Epithelial cell of esophagus (primary cell): Measurements from ENCODE around the gene KHSRP.

Experiments used
- DNase-seq: peaks from one replicate; pipeline ENCODE4 v3.0.0; 2010; ENCODE audit warnings: low read depth
- H3K4me3 ChIP-seq: 2 replicates; pipeline ENCODE4 v1.5.1; 2011; ENCODE audit warnings: mild to moderate bottlenecking, low read length, control low read depth
- CTCF ChIP-seq: IDR thresholded peaks from 2 replicates; pipeline ENCODE4 v1.5.1; 2011; ENCODE audit warnings: low read depth, mild to moderate bottlenecking, low read length, control low read depth, inconsistent platforms; ENCODE audit not compliant: insufficient read depth; ENCODE audit errors: missing control alignments

KHSRP gene

GRCh38 chr19:6465663-6466062, 41.1 kb upstream of the KHSRP start:
- DNase-seq = no peak
- no peak overlapping the region for H3K4me3 ChIP-seq
- TF ChIP-seq CTCF = no peak

GRCh38 chr19:6465006-6465405, 40.4 kb upstream of the KHSRP start:
- H3K4me3 ChIP-seq = peak overlapping the region; percentile 82
- no peak for DNase-seq
- TF ChIP-seq CTCF = no peak

DNA sequence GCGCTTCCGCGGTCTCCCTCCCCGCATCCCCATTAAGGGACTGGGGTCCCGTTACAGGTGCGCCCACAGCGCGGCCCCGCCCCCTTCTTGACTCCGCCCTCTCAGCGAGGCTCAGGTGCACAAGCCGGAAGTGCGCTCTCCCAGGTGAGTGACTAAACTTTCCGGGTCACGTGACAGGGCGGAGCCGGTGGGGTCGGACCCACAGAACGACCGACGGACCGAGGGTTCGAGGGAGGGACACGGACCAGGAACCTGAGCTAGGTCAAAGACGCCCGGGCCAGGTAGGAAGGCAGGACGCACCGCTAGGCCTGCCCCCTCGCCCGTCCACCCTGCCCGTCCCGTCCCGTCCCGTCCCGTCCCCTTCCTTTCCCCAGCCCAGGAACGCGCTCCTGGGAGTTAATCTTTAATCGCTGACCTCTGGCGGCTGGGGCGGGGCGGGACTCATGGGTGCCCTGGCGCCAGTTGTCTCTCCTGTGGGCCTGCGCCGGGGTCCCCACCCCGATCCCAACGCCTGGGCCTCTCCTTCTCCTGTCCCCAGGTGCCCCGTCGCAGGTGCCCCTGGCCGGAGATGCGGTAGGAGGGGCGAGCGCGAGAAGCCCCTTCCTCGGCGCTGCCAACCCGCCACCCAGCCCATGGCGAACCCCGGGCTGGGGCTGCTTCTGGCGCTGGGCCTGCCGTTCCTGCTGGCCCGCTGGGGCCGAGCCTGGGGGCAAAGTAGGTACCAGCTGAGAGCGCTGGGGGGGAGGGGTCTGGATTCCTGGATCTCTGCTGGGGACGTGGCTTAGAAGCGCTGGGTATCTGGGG, 39.7 kb upstream of the KHSRP start, which contains the start of gene CRB3:
CRB3 (plus strand) TSS at position 202 of the 804 bp plus-strand sequence; CDS start at position 633, 431 bp downstream.
- H3K4me3 ChIP-seq = peak within 1 kb of the TSS; percentile 82
- no peak for TF ChIP-seq CTCF
- peak; percentile 86 for DNase-seq

DNA sequence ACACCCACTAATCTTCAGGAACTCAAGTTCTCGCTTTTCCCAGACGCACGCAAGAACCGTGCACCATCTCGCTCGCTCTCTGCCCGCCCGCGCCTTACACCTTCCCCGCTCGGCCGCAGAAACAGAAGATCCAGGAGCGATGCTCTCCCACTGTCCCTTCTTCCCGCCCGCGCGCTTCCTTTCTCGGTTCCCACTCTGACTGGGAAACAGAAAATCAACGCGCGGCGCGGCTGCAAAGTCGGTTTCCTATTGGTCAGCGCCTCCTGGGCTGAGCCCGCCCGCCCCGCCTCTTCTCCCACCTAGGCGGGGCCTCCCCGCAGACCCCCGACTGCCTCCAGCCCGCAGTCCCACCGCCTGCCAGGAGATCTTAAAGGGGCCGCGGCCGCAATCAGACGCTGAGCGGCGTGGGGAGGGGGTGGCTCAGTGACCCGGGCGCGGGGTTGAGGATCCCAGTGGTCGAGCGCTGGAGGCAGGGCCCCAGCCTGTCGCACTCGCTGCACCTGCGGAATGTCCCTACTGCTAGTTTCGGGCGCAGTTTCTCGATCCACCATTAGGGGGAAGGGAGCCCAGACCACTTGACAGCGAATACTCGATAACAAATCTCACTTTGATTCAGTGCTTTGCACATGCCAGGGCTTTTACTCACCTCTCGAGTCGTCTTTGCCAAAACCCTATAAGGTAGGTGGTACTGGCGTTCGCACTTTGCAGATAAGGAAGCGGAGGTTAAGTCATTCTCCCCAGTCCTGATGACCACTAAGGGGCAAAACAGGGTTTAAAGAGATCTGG, 35.7 kb upstream of the KHSRP start:
- TF ChIP-seq CTCF = peak; percentile 66
- peak overlapping the region; percentile 62 for H3K4me3 ChIP-seq
- peak; percentile 99 for DNase-seq

DNA sequence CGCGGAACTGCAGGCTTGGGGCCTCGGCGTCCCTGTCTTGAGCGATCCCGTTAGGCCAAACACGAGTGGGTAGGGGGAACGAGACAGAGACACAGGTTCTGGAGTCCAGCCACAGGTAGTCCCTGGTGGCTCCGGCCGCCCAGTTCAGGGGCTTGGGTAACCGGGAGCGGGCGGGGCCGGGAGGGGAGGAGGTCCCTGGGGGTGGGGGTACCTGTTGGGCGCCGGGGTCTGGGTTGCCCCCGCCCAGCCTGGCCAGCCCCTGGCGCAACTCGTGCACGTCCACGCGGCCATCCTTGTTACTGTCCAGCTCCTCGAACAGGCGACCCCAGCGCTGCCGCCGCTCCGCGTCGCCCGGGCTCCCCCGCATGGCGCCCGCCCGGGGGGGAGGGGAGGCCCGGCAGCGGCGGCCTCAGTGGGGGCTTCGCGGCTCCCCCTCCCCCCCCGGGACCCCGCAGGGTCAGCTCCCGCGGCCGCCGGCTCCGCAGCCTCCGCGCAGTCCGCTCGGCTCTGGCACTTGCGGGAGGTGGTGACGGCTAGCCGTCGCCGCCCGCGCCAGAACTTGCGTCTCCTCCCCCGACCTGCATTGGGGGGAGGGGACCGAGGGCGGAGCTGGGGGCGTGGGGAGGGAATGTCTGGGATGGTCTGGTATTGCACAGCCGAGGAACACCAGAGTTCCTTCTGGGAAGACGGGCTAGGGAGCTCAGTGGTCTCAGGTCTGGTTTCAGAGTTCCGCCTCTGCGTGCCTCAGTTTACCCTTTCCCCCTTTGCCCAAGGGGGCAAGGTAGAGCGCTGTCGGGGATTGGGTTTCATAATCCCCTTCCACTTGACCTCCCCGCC, 34.9 kb upstream of the KHSRP start, which contains the start of gene SLC25A23:
SLC25A23 (minus strand) TSS at position 531 of the 837 bp plus-strand sequence; CDS start at position 367, 164 bp downstream.
- DNase-seq = peak; percentile 83
- TF ChIP-seq CTCF = no peak
- H3K4me3 ChIP-seq = peak within 1 kb of the TSS; percentile 62

DNA sequence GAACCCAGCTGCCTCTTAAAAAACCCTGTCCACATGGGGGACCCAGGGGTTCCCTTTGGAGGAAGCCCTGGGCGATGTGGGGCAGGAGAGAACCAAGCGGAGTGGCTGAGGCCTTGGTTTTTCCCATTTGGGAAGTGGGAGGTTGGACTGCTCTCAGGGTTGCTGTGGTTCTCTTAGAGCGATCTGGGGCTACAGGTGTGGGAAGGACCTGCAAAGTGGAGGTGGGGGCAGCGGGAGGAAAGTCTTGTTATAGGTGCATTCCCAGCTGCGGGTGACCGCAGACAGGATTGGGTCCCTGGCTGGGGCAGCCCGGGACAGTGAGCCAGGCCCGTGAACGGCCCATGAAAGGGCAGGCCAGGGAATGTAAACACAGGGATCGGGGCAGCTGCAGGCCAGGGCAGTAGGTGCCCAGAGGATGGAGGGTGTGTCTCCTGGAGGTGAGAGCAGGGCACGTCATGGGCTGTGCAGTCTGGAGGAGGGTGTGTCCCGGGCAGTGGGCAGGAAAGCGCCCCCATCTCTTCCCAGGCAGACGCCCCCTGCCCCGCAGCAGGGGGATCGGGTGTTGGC, 34.2 kb upstream of the KHSRP start:
- DNase-seq = no peak
- TF ChIP-seq CTCF = no peak
- H3K4me3 ChIP-seq = peak overlapping the region; percentile 62
